ENCODE measurements around the gene EXOG. TPM values are rescaled to one million over a fixed set of nuclear protein-coding genes. Genes with fewer than 3 reads are reported as not detected.

EXOG gene
- total RNA-seq, 1 donor from 2014 or later: 8.8 TPM

DNA sequence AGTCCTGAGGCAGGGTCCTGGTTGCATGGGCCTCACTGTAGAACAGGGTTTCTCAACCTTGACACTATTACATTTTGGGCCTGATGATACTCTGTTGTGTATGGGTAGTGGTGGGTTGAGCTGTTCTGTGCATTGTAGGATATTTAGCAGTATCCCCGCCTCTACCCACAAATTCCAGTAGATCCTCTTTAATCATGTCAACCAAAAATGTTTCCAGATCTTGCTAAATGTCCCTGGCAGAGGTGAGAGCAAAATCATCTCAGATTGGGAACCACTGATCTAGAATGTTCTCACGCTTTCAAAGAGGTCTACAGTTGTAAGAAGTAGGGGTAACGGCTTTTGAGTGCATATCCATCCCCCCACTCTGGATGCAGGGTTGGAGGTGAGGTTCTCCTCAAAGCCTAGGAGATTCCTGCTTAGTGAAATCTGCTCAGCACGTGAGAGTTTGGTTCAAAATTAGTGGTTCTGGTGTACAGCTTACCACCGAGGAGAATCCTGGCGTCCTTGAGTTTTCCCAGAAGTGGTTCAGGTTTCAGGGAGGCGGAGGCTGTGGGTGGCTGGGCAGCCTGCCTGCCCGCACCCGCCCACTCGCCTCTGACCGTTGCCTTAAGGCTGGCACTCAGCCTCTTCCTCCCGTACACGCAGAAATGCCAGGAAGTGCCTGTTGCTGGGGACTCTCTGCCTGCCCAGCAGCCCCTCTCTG is 37.2 kb upstream of the EXOG start:
- no peaks in the 10 kb centered on the region for H3K36me3 ChIP-seq
- peak overlapping the region in 1 of 2 donors; percentile 7 for H3K4me3 ChIP-seq
- H3K4me1 ChIP-seq: peaks cover 65% of the 10 kb centered on the region
- H3K9me3 ChIP-seq: no peaks in the 10 kb centered on the region
- DNase-seq (ENCODE audit: extremely low spot score in 2 of 2): no peak
- H3K27ac ChIP-seq: peak overlapping the region; percentile 38
- no peaks in the 10 kb centered on the region for H3K27me3 ChIP-seq
- intact Hi-C loops (cut with DNase I): loop anchor here (10.0 kb wide), 1 partner anchor 324 kb away; the partner anchor contains the start of genes ACAA1 and MYD88
- TF ChIP-seq POLR2A (IDR thresholded peaks at IDR 0.05): no peak
- TF ChIP-seq POLR2AphosphoS5 (IDR thresholded peaks at IDR 0.05; ENCODE audit: insufficient read depth in 1 of 2, low read depth in 1 of 2): peak in 1 of 2 donors; percentile 45
- TF ChIP-seq, protein P1, sequence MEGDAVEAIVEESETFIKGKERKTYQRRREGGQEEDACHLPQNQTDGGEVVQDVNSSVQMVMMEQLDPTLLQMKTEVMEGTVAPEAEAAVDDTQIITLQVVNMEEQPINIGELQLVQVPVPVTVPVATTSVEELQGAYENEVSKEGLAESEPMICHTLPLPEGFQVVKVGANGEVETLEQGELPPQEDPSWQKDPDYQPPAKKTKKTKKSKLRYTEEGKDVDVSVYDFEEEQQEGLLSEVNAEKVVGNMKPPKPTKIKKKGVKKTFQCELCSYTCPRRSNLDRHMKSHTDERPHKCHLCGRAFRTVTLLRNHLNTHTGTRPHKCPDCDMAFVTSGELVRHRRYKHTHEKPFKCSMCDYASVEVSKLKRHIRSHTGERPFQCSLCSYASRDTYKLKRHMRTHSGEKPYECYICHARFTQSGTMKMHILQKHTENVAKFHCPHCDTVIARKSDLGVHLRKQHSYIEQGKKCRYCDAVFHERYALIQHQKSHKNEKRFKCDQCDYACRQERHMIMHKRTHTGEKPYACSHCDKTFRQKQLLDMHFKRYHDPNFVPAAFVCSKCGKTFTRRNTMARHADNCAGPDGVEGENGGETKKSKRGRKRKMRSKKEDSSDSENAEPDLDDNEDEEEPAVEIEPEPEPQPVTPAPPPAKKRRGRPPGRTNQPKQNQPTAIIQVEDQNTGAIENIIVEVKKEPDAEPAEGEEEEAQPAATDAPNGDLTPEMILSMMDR (IDR thresholded peaks at IDR 0.05): no peak

DNA sequence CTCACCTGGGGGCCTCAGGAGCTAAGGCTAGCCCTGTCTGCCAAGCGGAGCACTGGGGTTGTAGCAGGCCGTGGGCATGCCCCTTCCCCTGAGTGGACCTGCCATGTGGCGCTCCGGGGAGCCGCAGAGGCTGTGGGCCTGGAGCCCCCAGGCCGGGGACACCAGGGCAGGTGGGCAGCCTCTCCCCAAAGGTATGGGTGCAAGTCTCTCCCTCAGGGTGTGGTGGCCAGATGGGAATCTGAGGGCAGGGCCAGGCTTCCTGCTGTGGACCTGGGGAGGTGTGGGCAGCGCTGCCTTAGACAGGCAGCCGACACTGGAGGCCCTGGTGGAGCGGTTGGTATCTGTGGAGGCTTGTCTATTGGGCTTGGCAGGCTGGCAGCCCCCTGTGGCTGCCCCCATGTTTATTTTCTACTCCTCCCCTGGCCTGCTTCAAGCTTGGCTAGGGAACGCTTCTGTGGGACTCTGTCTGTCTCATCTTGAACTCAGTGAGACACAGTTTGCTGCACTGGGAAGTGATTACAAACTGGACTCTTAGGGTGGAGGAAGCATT is 36.6 kb upstream of the EXOG start:
- Histone ChIP-seq H3K27me3 (no peaks in the 10 kb centered on the region), H3K9me3 (no peaks in the 10 kb centered on the region), H3K4me1 (peaks cover 65% of the 10 kb centered on the region), H3K36me3 (no peaks in the 10 kb centered on the region), H3K4me3 (peak overlapping the region in 1 of 2 donors; percentile 7), H3K27ac (peak overlapping the region; percentile 38)
- TF ChIP-seq, protein P1 (IDR thresholded peaks at IDR 0.05): no peak
- TF ChIP-seq POLR2AphosphoS5 (IDR thresholded peaks at IDR 0.05; ENCODE audit: insufficient read depth in 1 of 2, low read depth in 1 of 2): peak in 1 of 2 donors; percentile 2
- intact Hi-C loops (cut with DNase I): loop anchor here (10.0 kb wide), 1 partner anchor 325 kb away; the partner anchor contains the start of genes ACAA1 and MYD88
- no peak for DNase-seq (ENCODE audit: extremely low spot score in 2 of 2)

DNA sequence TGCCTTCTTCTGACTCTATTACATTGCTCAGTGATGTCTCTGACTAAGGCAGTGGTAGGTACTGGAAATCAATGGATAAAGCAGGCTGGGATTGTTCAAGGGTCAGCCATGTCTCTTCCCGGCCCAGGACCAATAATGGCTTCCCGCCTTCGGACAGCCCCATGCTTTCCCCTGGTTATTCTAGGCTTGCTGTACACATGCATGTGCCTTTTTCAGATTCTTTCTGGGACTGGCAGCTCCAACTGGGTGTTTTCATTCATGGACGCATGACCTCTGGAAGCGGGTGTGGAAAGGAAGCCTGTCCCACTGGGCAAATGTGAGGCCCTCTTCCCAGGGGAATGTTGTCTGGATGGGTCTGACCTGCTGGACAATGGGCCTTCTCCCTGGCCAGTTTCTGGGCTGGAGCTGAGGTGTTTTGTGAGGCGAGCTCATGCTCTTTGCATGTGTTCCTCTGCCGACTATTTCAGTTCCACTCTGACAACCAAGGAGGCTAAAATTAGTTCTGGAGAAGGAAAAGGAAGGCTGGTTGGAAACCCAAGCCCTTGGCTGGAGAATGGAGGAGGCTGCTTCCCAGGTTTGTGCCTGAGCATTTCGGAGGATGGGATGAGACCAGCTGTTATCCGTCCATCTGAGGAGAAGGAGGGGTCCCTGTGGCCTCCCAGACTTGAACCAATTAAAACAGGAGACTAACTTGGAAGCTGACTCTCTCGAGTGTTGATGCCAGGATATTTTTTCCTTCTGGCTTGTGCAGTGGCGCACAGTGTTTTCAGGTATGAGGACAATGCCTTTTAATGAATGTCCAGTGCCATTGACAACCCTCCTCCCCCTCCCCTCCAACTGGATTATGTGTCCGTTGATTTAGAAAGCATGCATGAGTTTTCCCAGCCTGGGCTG is 35.5 kb upstream of the EXOG start:
- peaks cover 57% of the 10 kb centered on the region for H3K4me1 ChIP-seq
- H3K36me3 ChIP-seq: no peaks in the 10 kb centered on the region
- H3K4me3 ChIP-seq: no peak overlapping the region
- TF ChIP-seq POLR2AphosphoS5 (IDR thresholded peaks at IDR 0.05; ENCODE audit: insufficient read depth in 1 of 2, low read depth in 1 of 2) (no peak), POLR2A (IDR thresholded peaks at IDR 0.05) (no peak)
- TF ChIP-seq, protein P1 (IDR thresholded peaks at IDR 0.05): no peak
- intact Hi-C loops (cut with DNase I): no loop called here
- peak overlapping the region; percentile 31 for H3K27ac ChIP-seq
- no peaks in the 10 kb centered on the region for H3K9me3 ChIP-seq
- DNase-seq (ENCODE audit: extremely low spot score in 2 of 2): no peak
- H3K27me3 ChIP-seq: no peaks in the 10 kb centered on the region

DNA sequence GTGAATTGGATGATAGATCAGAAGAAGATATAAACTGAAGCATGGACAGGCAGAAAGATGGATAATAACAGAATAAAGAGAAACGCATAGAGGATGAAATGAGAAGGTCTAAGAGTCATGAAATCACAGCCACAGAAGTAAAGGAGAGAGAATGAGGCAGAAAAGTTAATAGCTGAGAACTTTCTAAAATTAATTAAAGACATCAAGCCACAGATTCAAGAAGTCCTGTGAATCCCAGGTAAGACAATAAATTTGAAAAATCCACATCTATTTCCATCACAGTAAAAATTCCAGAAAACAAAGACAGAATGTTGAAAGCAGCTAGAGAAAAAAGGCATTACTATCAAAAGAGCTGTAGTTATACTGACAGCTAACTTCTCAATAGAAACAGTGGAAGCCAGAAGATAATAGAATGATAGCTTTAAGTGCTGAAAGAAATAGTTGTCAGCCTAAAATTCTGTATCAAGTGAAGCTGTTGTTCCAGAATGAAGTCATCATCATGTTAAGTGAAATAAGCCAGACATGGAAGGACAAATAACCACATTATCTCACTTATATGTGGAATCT is 30.5 kb upstream of the EXOG start:
- Histone ChIP-seq H3K27ac (no peak overlapping the region), H3K27me3 (no peaks in the 10 kb centered on the region), H3K36me3 (no peaks in the 10 kb centered on the region), H3K4me3 (no peak overlapping the region), H3K4me1 (peaks cover 9% of the 10 kb centered on the region), H3K9me3 (no peaks in the 10 kb centered on the region)
- DNase-seq (ENCODE audit: extremely low spot score in 2 of 2): no peak
- intact Hi-C loops (cut with DNase I): no loop called here
- TF ChIP-seq, protein P1 (IDR thresholded peaks at IDR 0.05): no peak
